Measurements from ENCODE around the gene CDC20B.

DNA sequence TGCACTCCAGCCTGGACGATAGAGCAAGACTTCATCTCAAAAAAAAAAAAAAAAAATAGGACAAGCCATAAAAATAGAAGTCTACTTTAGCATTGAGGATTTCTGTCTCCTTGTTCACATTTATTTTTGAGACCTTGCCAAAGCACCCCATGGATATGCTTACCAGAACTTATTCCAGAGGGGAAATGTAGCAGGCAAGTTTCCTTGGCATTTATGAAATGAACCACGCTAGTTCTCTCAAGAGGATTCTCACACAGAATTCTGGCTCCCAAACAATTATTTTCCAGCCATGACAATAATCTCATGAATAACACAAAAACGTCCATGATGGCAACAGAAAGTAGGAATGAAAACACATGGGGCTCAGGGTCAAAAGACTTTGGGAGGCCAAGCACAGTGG lies 36.5 kb downstream of the CDC20B start:
- no peak for TF ChIP-seq ZNF274 (IDR thresholded peaks at IDR 0.05; ENCODE audit: low read depth, low read length)
- TF ChIP-seq YY1 (IDR thresholded peaks at IDR 0.05; ENCODE audit: insufficient read depth, insufficient read length): no peak
- TF ChIP-seq SUZ12 (IDR thresholded peaks at IDR 0.05; ENCODE audit: extremely low read depth, insufficient read depth, insufficient read length): no peak
